G401 (cell line): ENCODE measurements around the gene NKX1-2. TPM values are rescaled to one million over a fixed set of nuclear protein-coding genes. Genes with fewer than 3 reads are reported as not detected.

Experiments
- DNase-seq: peaks from one replicate; pipeline ENCODE4 v3.0.0-alpha.2; 2015; ENCODE audit warnings: low spot score
- in situ Hi-C: cut with HindIII; loops from 2 replicates; pipeline ENCODE4 v1.10.0; 2016; ENCODE audit warnings: low sequenced_read_pairs, mixed read lengths
- total RNA-seq: library from RNA; depleted of rRNA; stranded (reverse); fragments of >200 nt; shearing (Covaris generic); gene quantifications from 2 replicates; pipeline ENCODE4 v1.2.3, GENCODE V29; 2014; rRNA removed

The NKX1-2 gene
- 0.06 and 0.68 TPM in 2 replicates for total RNA-seq

GRCh38 chr10:124450012-124450782 is at the start of gene NKX1-2:
Gene NKX1-2, minus strand, starts transcription at chr10:124450035. Its CDS starts 92 bp downstream, at chr10:124449943.
- in situ Hi-C loops: no loop called here

GRCh38 chr10:124498056-124498455 is 48.2 kb upstream of the NKX1-2 start:
- DNase-seq: no peak
- in situ Hi-C loops: no loop called here

More at GRCh38 chr10:124450012-124450782, at the start of gene NKX1-2:
- DNase-seq: peak; percentile 22

GRCh38 chr10:124497196-124497881 is 47.5 kb upstream of the NKX1-2 start:
- in situ Hi-C loops: no loop called here
- peak; percentile 31 for DNase-seq

GRCh38 chr10:124496620-124497019 is 46.8 kb upstream of the NKX1-2 start:
- in situ Hi-C loops: no loop called here
- no peak for DNase-seq

- in situ Hi-C loops: no loop called here
- no peak for DNase-seq
Measured at GRCh38 chr10:124496150-124496549, 46.3 kb upstream of the NKX1-2 start.

- in situ Hi-C loops: no loop called here
- no peak for DNase-seq
Measured at GRCh38 chr10:124495725-124496124, 45.9 kb upstream of the NKX1-2 start.

GRCh38 chr10:124495162-124495561 is 45.3 kb upstream of the NKX1-2 start:
- DNase-seq: no peak
- in situ Hi-C loops: no loop called here

- no peak for DNase-seq
- in situ Hi-C loops: no loop called here
Measured at GRCh38 chr10:124494046-124494807, 44.4 kb upstream of the NKX1-2 start.

- DNase-seq: no peak
- in situ Hi-C loops: no loop called here
Measured at GRCh38 chr10:124493214-124493882, 43.5 kb upstream of the NKX1-2 start.

GRCh38 chr10:124492266-124492665 is 42.4 kb upstream of the NKX1-2 start:
- in situ Hi-C loops: no loop called here
- DNase-seq: no peak

- DNase-seq: no peak
- in situ Hi-C loops: no loop called here
Measured at GRCh38 chr10:124491105-124491504, 41.3 kb upstream of the NKX1-2 start.

GRCh38 chr10:124486635-124487034 is 36.8 kb upstream of the NKX1-2 start:
- DNase-seq: no peak
- in situ Hi-C loops: no loop called here

GRCh38 chr10:124484661-124485060 is 34.8 kb upstream of the NKX1-2 start:
- peak; percentile 26 for DNase-seq
- in situ Hi-C loops: no loop called here

GRCh38 chr10:124484031-124484430 is 34.2 kb upstream of the NKX1-2 start:
- in situ Hi-C loops: no loop called here
- no peak for DNase-seq

- in situ Hi-C loops: no loop called here
- DNase-seq: no peak
Measured at GRCh38 chr10:124482876-124483275, 33.0 kb upstream of the NKX1-2 start.

- no peak for DNase-seq
- in situ Hi-C loops: no loop called here
Measured at GRCh38 chr10:124482236-124482800, 32.5 kb upstream of the NKX1-2 start.

- DNase-seq: no peak
- in situ Hi-C loops: no loop called here
Measured at GRCh38 chr10:124481717-124482116, 31.9 kb upstream of the NKX1-2 start.

- no peak for DNase-seq
- in situ Hi-C loops: no loop called here
Measured at GRCh38 chr10:124480860-124481259, 31.0 kb upstream of the NKX1-2 start.

- no peak for DNase-seq
- in situ Hi-C loops: no loop called here
Measured at GRCh38 chr10:124478515-124478914, 28.7 kb upstream of the NKX1-2 start.
